Activated CD8-positive, alpha-beta memory T cell treated with anti-CD3 and anti-CD28 coated beads for 24 hours (primary cell): ENCODE results near the gene PLCB1.

Experiments
- DNase-seq: peaks from one replicate; pipeline ENCODE4 v3.0.0-alpha.2; 2020

Gene PLCB1

GRCh38 chr20:8860011-8860495 is 728.0 kb downstream of the PLCB1 start:
- no peak for DNase-seq

DNA sequence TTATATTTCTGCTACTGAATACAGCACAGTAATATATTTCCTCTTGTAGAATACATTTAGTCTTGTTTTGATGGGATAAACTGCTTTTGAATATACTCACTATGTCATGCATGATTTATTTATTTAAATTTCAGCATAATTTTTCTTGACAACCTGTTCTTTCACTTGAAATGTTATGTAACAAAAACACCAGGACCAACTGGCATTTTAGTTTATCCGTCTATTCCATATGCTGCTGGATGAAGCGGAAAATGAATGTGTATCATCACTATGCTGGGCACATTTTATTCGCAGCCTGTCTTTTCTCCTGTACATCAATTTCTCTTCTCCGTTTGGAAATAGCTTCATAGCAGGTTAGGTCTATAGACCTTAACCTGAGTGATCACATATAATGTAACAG is 730.0 kb downstream of the PLCB1 start:
- no peak for DNase-seq

- DNase-seq: no peak
These were observed 733.6 kb downstream of the PLCB1 start for GRCh38 chr20:8865636-8866035.

- DNase-seq: no peak
These were observed 735.1 kb downstream of the PLCB1 start for GRCh38 chr20:8867038-8867740.

DNA sequence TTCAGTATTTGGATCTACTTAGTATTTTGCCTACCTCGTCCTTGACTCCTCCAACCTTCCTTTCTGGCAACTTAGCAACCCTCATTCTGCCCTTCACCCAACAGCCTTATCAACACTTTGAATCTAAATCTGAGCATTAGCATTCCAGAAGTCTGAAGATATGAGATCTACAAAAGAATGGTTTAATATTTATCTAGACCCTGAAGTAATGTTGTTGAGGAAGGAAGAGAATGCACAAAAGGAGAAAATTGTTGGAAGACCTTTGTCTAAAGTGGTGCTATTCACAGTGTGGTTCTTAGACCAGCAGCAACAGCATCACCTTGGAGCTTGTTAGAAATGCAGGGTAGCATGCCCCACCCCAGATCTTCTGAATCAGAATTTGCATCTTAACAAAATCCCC is 738.6 kb downstream of the PLCB1 start:
- no peak for DNase-seq

DNA sequence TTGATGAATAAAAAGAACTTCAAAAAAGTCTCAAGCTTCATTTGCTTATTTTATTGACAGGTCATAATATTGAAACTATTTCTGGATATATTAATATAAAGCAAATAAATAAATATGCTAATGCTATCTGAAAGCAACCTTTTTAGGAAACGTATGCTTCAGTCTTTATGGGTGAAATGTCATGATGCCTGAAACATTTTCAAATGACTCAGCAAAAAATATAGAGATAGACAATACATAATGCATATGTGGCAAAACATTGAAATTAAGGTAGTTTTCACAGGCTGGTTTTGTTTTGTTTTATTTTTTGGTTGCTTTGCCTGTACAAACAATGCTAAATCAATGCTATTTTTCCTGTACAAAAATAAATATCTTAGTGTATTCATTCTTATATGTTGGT is 742.4 kb downstream of the PLCB1 start:
- DNase-seq: no peak

GRCh38 chr20:8875586-8875985 is 743.5 kb downstream of the PLCB1 start:
- DNase-seq: no peak

GRCh38 chr20:8876366-8876765 is 744.3 kb downstream of the PLCB1 start:
- no peak for DNase-seq

GRCh38 chr20:8877294-8877693 is 745.2 kb downstream of the PLCB1 start:
- no peak for DNase-seq

DNA sequence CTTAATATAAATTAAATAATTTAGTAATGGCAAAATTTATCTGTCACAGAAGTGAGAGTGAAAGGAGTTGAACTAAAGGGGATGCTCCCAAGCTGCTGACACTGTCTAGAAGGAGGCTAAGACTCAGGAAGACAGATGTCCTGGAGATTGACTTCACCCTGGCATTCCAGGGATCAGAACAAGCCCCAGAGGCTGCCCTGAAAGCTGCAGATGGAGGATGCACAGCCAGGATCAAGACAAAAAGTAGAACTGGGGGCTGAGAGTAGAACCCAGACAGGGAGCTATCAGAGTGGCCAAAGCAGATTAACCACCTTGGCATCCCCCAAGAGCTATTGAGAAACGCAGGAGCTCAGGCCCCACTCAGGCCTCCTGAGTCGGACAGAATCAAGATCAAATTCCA is 747.6 kb downstream of the PLCB1 start:
- no peak for DNase-seq

GRCh38 chr20:8880085-8880853 is 748.2 kb downstream of the PLCB1 start:
- DNase-seq: no peak

DNA sequence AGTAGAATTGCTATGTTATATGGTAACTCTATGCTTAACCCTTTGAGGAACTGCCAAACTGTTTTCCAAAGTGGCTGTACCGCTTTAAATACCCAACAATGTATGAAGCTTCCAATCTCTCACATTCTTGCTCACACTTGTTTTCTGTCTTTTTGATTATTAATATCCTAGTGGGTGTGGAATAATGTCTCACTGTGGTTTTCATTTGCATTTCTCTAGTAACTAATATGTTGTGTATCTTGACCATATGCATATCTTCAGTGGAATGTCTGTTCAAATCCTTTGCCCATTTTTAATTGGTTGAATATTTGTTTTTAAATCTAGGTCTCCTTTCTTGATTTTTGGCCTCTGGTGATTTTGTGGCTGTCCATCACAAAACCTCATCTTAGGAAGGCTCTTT is 759.0 kb downstream of the PLCB1 start:
- no peak for DNase-seq

- DNase-seq: no peak
These were observed 763.4 kb downstream of the PLCB1 start for GRCh38 chr20:8895472-8895871.

DNA sequence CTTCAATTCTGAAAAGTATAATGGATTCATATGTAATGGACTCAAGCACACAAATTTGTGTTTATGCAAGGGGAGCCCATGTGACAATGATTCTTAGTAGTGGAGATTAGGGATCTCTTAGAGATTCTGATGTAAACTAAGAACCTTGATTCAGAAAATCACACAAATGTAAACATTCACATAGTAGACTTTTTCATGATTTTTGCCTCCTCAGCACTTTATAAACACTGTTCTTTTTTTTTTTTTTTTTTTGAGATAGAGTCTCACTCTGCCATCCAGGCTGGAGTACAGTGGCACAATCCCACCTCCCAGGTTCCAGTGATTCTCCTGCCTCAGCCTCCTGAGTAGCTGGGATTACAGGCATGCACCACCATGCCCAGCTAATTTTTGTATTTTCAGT is 766.8 kb downstream of the PLCB1 start:
- no peak for DNase-seq

DNA sequence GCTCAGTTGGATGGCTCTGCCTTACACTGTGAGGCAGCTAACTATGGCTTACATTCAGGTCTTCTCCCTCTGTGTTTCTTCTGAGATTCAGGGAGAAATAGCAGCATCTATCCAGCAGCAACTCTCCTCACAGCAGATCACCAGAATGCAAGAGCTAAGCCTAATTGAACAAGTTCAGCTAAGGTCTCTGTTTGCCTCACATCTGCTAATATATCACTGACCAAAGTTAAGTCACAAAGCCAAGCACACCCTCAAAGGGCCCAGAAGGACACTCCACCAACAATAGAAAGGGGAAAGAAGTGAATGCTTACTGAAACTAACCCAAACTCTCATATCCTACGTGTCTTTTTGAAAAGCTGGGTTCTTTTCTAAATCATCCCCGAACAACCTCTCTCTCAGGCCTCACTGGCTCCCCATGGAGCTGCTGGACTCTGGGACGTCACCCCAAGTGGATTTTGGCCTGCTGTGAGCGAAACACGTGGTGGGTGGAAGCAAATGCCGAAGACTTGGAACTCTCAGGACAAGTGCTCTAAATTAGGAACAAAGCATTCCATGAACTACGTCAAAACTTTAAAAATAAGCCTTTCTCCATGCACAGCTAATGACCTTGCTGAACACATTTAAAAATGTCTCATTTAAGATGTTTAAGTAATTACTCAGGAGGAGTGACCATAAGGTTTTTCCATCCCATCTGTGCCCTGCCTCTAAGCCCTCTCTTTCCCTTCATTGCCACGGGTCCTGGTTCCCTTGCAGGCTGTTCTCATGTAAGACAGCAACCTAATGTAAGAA is 769.4 kb downstream of the PLCB1 start:
- DNase-seq: no peak

DNA sequence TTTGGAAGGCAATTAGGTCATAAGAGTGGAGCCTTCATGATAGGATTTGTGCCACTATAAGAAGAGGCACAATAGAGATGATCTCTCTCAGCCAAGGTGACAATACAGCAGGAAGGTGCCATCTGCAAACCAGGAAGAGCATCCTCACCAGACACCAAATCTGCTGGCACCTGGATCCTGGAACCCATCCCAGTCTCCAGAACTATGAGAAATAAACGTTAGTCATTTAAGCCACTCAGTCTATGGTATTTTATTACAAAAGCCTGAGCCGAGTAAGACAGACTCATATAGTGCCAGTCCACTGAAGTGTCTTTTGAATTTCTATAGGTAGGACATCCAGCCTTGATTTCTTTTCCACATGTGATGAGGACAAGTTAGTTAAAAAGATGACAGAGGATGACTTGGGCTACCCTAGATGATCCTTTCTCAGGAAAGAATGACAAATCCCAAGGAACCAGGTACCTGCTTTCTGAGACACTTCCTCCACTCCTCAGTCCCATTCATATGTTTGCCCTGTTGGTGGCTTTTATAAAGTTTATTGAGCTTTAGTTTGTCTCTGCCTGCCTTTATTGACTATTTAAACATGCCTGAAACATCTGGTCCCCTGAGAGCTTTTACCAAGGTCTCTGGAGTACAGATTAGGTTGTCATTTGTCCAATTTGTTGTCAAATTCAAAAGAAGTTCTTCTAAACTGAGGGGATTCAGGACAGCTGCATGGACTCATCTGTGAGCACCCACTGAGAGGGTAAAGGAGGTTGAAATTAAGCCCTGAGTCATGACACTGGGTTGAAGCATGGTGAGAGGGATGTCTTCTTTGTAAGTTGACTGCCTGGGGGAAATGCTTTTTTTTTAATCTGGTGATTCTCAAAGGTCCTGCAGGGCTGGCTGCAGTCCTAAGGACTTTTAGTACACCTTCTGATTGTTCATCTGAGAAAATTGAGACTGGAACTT is 771.9 kb downstream of the PLCB1 start:
- DNase-seq: no peak

- no peak for DNase-seq
These were observed 777.5 kb downstream of the PLCB1 start for GRCh38 chr20:8909596-8909995.

GRCh38 chr20:8912096-8912495 is 780.0 kb downstream of the PLCB1 start:
- no peak for DNase-seq

DNA sequence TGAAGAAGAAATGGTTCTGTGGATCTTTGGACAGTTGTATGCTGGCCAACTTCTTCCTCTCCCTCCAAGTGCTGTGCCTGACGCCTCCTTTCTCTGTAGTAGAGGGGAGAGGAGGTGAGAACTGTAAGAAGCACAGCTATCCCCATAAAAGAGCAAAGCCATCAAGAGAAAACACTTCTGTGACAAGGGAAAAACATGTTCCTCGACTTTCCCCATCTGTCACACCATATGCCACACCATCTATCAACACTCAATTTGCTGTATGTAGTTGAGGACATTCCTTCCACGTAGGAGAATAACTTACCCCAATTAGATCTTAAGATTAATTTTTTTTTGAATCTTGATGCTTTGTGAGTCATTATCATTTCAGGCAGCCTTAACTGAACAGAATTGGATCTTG is 780.7 kb downstream of the PLCB1 start:
- no peak for DNase-seq

GRCh38 chr20:8913456-8913855 is 781.4 kb downstream of the PLCB1 start:
- no peak for DNase-seq

- no peak for DNase-seq
These were observed 782.4 kb downstream of the PLCB1 start for GRCh38 chr20:8914421-8914820.

DNA sequence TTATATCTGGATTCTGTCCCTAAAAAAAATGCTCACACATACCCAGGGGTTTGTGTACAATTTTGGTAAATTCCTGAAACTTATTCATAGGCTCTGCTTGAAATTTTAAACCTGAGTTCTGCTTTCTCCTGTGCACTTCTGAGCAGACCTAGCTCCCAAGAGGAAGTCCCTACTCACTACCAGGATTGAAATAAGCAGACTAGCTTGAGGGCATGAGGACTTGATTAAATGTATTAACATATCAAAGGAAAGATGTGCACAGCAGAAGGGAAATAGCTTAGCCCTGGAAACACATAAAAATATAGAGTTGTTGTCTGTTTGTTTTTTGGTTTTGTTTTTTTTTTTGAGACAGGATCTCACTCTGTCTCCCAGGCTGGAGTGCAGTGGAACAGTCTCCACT is 785.0 kb downstream of the PLCB1 start:
- no peak for DNase-seq

DNA sequence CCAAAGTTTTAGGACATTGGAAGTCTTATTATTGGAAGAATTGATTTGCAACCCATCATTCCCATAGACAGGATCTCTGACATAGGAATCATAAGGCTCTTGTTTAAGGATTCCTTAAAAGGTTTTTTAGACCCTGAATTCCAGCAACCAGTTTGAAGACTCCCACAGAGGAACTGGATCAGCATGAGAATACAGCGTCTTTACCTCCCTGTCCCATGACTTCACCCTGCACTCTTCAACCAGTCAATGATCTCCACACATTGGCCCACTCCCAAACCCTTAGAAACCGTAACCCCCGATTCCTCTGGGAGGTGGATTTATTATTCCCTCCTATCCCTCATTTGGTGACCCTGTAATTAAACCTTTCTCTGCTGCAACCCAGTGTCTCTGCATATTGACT is 786.1 kb downstream of the PLCB1 start:
- no peak for DNase-seq
